HEK293 (cell line): ENCODE results near the gene EVL.

ENCODE experiments used
- CTCF ChIA-PET: fragments of 350-600 bp; formaldehyde crosslinking; extraction: SDS; loops from one replicate; lab custom pipeline; 2021; ENCODE audit warnings: antibody characterized with exemption; lab: Yijun Ruan, JAX
- POLR2A ChIA-PET: fragments of 300-600 bp; formaldehyde crosslinking; extraction: SDS; loops from one replicate; lab custom pipeline; 2020; ENCODE audit warnings: antibody characterized with exemption, inconsistent platforms; lab: Yijun Ruan, JAX
- H3K27ac ChIP-seq: fragments of 200-500 bp; sonication (Bioruptor generic); 2 replicates; pipeline ENCODE4 v1.5.1; 2014; ENCODE audit warnings: low read depth, low read length, control low read depth, inconsistent platforms; ENCODE audit errors: extremely low read depth
- H3K36me3 ChIP-seq, 2 experiments: fragments of 200-500 bp in 1 of 2; sonication (Bioruptor generic) in 1 of 2; 1 replicate in 1 of 2; 2 replicates in 1 of 2; pipeline ENCODE4 v1.5.1; 2014 to 2017; ENCODE audit warnings: inconsistent platforms in 2 of 2, low read length in 2 of 2; ENCODE audit not compliant: control insufficient read depth in 2 of 2, insufficient read depth in 1 of 2
- H3K4me1 ChIP-seq: fragments of 200-500 bp; sonication (Bioruptor generic); 2 replicates; pipeline ENCODE4 v1.5.1; 2014; ENCODE audit warnings: mild to moderate bottlenecking, low read length, inconsistent platforms; ENCODE audit not compliant: control insufficient read depth, insufficient read depth
- H3K4me3 ChIP-seq: 2 replicates; pipeline ENCODE4 v1.5.1; 2011; ENCODE audit warnings: low read depth, mild to moderate bottlenecking, control low read depth, low read length, moderate library complexity
- H3K9me3 ChIP-seq: fragments of 200-500 bp; sonication (Bioruptor generic); 2 replicates; pipeline ENCODE4 v1.5.1; 2014; ENCODE audit warnings: low read depth, low read length, inconsistent platforms; ENCODE audit not compliant: control insufficient read depth, insufficient read depth
- GFI1B ChIP-seq: fragments of 450-650 bp; formaldehyde crosslinking; IDR thresholded peaks from 2 replicates; pipeline ENCODE4 v1.5.1; 2016; ENCODE audit warnings: missing biosample characterization, missing genetic modification characterization
- HOXD13 ChIP-seq: sonication (generic); formaldehyde crosslinking; IDR thresholded peaks from 2 replicates; pipeline ENCODE4 v1.8.0; 2022; ENCODE audit warnings: missing genetic modification reagents, borderline replicate concordance
- KLF1 ChIP-seq: fragments of 450-650 bp; formaldehyde crosslinking; IDR thresholded peaks from 2 replicates; pipeline ENCODE4 v1.5.1; 2016; ENCODE audit warnings: missing biosample characterization, missing genetic modification characterization
- KLF9 ChIP-seq: fragments of 450-650 bp; formaldehyde crosslinking; IDR thresholded peaks from 2 replicates; pipeline ENCODE4 v1.5.1; 2016; ENCODE audit warnings: missing biosample characterization, missing genetic modification characterization, low read depth
- SCRT2 ChIP-seq: fragments of 450-650 bp; formaldehyde crosslinking; IDR thresholded peaks from 2 replicates; pipeline ENCODE4 v1.5.1; 2016; ENCODE audit warnings: missing biosample characterization, missing genetic modification characterization
- ZFP41 ChIP-seq: fragments of 450-650 bp; formaldehyde crosslinking; IDR thresholded peaks from 2 replicates; pipeline ENCODE4 v1.5.1; 2016; ENCODE audit warnings: missing biosample characterization, missing genetic modification characterization, borderline replicate concordance
- ZNF155 ChIP-seq: fragments of 450-650 bp; formaldehyde crosslinking; IDR thresholded peaks from 2 replicates; pipeline ENCODE4 v1.5.1; 2016; ENCODE audit warnings: missing biosample characterization, missing genetic modification characterization
- ZNF169 ChIP-seq: fragments of 450-650 bp; formaldehyde crosslinking; IDR thresholded peaks from 2 replicates; pipeline ENCODE4 v1.5.1; 2016; ENCODE audit warnings: missing biosample characterization, missing genetic modification characterization
- ZNF202 ChIP-seq: fragments of 450-650 bp; formaldehyde crosslinking; IDR thresholded peaks from 2 replicates; pipeline ENCODE4 v1.5.1; 2016; ENCODE audit warnings: missing biosample characterization, missing genetic modification characterization, borderline replicate concordance
- ZNF366 ChIP-seq: fragments of 450-650 bp; formaldehyde crosslinking; conservative IDR thresholded peaks from 2 replicates; pipeline ENCODE4 v1.5.1; 2016; ENCODE audit warnings: missing biosample characterization, missing genetic modification characterization
- ZNF48 ChIP-seq: fragments of 450-650 bp; formaldehyde crosslinking; IDR thresholded peaks from 2 replicates; pipeline ENCODE4 v1.5.1; 2016; ENCODE audit warnings: missing biosample characterization, missing genetic modification characterization
- ZNF521 ChIP-seq: fragments of 450-650 bp; formaldehyde crosslinking; IDR thresholded peaks from 2 replicates; pipeline ENCODE4 v1.5.1; 2017; ENCODE audit warnings: missing biosample characterization, mild to moderate bottlenecking, missing genetic modification characterization
- ZNF529 ChIP-seq: fragments of 450-650 bp; formaldehyde crosslinking; IDR thresholded peaks from 2 replicates; pipeline ENCODE4 v1.5.1; 2017; ENCODE audit warnings: missing genetic modification characterization, missing biosample characterization; ENCODE audit not compliant: insufficient replicate concordance
- ZNF558 ChIP-seq: fragments of 450-650 bp; formaldehyde crosslinking; IDR thresholded peaks from 2 replicates; pipeline ENCODE4 v1.5.1; 2016; ENCODE audit warnings: missing biosample characterization, missing genetic modification characterization
- ZNF585B ChIP-seq: fragments of 450-650 bp; formaldehyde crosslinking; IDR thresholded peaks from 2 replicates; pipeline ENCODE4 v1.5.1; 2016; ENCODE audit warnings: missing biosample characterization, missing genetic modification characterization
- ZNF600 ChIP-seq: fragments of 450-650 bp; formaldehyde crosslinking; IDR thresholded peaks from 2 replicates; pipeline ENCODE4 v1.5.1; 2016; ENCODE audit warnings: missing biosample characterization, missing genetic modification characterization
- ZNF624 ChIP-seq: fragments of 450-650 bp; formaldehyde crosslinking; IDR thresholded peaks from 2 replicates; pipeline ENCODE4 v1.5.1; 2017; ENCODE audit warnings: missing biosample characterization, missing genetic modification characterization
- ZNF707 ChIP-seq: fragments of 450-650 bp; formaldehyde crosslinking; IDR thresholded peaks from 2 replicates; pipeline ENCODE4 v1.5.1; 2016; ENCODE audit warnings: missing biosample characterization, missing genetic modification characterization
- TF ChIP-seq, protein P1 (sequence below): fragments of 450-650 bp; formaldehyde crosslinking; IDR thresholded peaks from 2 replicates; pipeline ENCODE4 v1.5.1; 2016; ENCODE audit warnings: missing biosample characterization, missing genetic modification characterization, borderline replicate concordance
- TF ChIP-seq, protein P2 (sequence below): fragments of 450-650 bp; formaldehyde crosslinking; IDR thresholded peaks from 2 replicates; pipeline ENCODE4 v1.5.1; 2016; ENCODE audit warnings: missing biosample characterization, missing genetic modification characterization
- TF ChIP-seq, protein P3 (sequence below): fragments of 450-650 bp; formaldehyde crosslinking; IDR thresholded peaks from 2 replicates; pipeline ENCODE4 v1.5.0; 2017; ENCODE audit warnings: missing biosample characterization, missing genetic modification characterization, borderline replicate concordance
- TF ChIP-seq, protein P4 (sequence below): fragments of 450-650 bp; formaldehyde crosslinking; IDR thresholded peaks from 2 replicates; pipeline ENCODE4 v1.5.1; 2016; ENCODE audit warnings: missing biosample characterization, missing genetic modification characterization
- TF ChIP-seq, protein P5 (sequence below): sonication (generic); formaldehyde crosslinking; IDR thresholded peaks from 2 replicates; pipeline ENCODE4 v1.8.1; 2022; ENCODE audit warnings: mild to moderate bottlenecking, moderate library complexity, missing genetic modification reagents
- TF ChIP-seq, protein P6 (sequence below): fragments of 450-650 bp; formaldehyde crosslinking; IDR thresholded peaks from 2 replicates; pipeline ENCODE4 v1.5.1; 2016; ENCODE audit warnings: missing biosample characterization, missing genetic modification characterization

Gene EVL

DNA sequence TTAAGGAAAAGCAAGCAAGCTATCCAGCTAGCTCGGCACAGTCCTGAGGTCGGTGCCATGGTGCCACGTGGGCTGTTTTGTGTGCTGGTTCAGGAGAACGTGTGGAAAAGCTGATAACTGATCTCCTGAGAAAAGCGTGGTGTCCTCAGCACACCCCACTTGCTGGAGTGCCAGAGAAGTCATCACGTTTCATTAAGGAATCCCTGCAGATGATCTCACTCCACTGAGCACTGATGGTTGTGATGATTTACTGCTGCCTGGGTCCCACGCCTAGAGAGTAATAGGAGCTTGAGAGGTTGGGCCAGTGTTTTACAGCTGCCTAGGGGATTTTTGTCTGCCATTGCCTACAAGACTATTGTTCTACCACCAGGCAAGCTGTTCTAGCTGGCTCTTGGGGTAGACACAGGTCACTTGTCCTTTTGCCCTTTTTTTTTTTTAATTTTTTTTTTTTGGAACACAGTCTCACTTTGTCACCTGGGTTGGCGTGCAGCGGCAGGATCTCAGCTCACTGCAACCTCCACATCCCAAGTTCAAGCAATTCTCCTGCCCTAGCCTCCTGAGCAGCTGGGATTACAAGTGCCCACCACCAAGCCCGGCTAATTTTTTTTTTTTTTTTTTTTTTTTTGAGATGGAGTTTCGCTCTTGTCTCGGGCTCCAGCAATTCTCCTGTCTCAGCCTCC is 42.3 kb upstream of the EVL start (continued):
- no peak for TF ChIP-seq ZNF48

DNA sequence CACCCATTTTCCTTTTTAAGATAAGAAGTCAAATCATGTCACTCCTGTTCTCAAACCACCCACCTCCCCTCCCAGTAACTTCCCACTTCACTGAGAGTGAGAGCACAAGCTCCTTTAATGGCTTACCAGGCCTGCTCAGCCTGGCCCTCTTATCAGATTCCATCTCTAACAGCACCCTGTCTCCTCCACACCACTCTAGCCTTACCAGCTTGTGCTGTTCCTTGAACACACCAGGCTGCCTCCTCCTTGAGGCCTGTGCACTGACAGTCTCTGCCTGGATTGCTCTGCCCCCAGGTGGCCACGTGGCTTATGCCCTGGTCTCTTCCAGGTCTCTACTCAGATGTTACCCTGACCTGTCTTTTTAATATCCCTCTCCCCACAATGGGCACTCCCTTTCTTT is 40.1 kb upstream of the EVL start:
- Histone ChIP-seq H3K36me3 (no peaks in the 10 kb centered on the region), H3K4me1 (peaks cover 16% of the 10 kb centered on the region; the same call in 1 of the 2 replicates), H3K9me3 (no peaks in the 10 kb centered on the region), H3K4me3 (no peak overlapping the region), H3K27ac (no peak overlapping the region)
- ChIA-PET POLR2A (interaction anchor here (1.4 kb wide), 1 partner anchor 54 kb away, joined by 4 read pairs; no protein-coding TSS in a partner anchor), CTCF (interaction anchor here (0.6 to 3.0 kb wide), 18 partner anchors 12 to 391 kb away, joined by 3 to 24 read pairs (median 4); no protein-coding TSS in a partner anchor)
- TF ChIP-seq, protein P1, sequence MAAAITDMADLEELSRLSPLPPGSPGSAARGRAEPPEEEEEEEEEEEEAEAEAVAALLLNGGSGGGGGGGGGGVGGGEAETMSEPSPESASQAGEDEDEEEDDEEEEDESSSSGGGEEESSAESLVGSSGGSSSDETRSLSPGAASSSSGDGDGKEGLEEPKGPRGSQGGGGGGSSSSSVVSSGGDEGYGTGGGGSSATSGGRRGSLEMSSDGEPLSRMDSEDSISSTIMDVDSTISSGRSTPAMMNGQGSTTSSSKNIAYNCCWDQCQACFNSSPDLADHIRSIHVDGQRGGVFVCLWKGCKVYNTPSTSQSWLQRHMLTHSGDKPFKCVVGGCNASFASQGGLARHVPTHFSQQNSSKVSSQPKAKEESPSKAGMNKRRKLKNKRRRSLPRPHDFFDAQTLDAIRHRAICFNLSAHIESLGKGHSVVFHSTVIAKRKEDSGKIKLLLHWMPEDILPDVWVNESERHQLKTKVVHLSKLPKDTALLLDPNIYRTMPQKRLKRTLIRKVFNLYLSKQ = no peak
- no peak for TF ChIP-seq ZNF707 (tag by site-specific recombination)
- TF ChIP-seq ZNF48 = no peak
- no peak for TF ChIP-seq ZNF624 (tag by site-specific recombination)
- no peak for TF ChIP-seq ZNF366 (tag by site-specific recombination)
- TF ChIP-seq, protein P2, sequence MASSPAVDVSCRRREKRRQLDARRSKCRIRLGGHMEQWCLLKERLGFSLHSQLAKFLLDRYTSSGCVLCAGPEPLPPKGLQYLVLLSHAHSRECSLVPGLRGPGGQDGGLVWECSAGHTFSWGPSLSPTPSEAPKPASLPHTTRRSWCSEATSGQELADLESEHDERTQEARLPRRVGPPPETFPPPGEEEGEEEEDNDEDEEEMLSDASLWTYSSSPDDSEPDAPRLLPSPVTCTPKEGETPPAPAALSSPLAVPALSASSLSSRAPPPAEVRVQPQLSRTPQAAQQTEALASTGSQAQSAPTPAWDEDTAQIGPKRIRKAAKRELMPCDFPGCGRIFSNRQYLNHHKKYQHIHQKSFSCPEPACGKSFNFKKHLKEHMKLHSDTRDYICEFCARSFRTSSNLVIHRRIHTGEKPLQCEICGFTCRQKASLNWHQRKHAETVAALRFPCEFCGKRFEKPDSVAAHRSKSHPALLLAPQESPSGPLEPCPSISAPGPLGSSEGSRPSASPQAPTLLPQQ (tag by site-specific recombination) = no peak
- TF ChIP-seq GFI1B (tag by site-specific recombination) = no peak
- TF ChIP-seq, protein P3, sequence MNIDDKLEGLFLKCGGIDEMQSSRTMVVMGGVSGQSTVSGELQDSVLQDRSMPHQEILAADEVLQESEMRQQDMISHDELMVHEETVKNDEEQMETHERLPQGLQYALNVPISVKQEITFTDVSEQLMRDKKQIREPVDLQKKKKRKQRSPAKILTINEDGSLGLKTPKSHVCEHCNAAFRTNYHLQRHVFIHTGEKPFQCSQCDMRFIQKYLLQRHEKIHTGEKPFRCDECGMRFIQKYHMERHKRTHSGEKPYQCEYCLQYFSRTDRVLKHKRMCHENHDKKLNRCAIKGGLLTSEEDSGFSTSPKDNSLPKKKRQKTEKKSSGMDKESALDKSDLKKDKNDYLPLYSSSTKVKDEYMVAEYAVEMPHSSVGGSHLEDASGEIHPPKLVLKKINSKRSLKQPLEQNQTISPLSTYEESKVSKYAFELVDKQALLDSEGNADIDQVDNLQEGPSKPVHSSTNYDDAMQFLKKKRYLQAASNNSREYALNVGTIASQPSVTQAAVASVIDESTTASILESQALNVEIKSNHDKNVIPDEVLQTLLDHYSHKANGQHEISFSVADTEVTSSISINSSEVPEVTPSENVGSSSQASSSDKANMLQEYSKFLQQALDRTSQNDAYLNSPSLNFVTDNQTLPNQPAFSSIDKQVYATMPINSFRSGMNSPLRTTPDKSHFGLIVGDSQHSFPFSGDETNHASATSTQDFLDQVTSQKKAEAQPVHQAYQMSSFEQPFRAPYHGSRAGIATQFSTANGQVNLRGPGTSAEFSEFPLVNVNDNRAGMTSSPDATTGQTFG (tag by site-specific recombination) = no peak
- TF ChIP-seq, protein P4, sequence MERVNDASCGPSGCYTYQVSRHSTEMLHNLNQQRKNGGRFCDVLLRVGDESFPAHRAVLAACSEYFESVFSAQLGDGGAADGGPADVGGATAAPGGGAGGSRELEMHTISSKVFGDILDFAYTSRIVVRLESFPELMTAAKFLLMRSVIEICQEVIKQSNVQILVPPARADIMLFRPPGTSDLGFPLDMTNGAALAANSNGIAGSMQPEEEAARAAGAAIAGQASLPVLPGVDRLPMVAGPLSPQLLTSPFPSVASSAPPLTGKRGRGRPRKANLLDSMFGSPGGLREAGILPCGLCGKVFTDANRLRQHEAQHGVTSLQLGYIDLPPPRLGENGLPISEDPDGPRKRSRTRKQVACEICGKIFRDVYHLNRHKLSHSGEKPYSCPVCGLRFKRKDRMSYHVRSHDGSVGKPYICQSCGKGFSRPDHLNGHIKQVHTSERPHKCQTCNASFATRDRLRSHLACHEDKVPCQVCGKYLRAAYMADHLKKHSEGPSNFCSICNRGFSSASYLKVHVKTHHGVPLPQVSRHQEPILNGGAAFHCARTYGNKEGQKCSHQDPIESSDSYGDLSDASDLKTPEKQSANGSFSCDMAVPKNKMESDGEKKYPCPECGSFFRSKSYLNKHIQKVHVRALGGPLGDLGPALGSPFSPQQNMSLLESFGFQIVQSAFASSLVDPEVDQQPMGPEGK = 0 out of 2 replicates have a peak, but pooled peaks have one; percentile 19
- TF ChIP-seq ZFP41 = no peak
- TF ChIP-seq, protein P5, sequence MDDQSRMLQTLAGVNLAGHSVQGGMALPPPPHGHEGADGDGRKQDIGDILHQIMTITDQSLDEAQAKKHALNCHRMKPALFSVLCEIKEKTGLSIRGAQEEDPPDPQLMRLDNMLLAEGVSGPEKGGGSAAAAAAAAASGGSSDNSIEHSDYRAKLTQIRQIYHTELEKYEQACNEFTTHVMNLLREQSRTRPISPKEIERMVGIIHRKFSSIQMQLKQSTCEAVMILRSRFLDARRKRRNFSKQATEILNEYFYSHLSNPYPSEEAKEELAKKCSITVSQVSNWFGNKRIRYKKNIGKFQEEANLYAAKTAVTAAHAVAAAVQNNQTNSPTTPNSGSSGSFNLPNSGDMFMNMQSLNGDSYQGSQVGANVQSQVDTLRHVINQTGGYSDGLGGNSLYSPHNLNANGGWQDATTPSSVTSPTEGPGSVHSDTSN (CRISPR knock-in tag) = no peak
- 0 out of 2 replicates have a peak, but pooled peaks have one; percentile 9 for TF ChIP-seq KLF1 (tag by site-specific recombination)
- peak; percentile 92 for TF ChIP-seq ZNF600
- no peak for TF ChIP-seq ZNF155
- TF ChIP-seq, protein P6, sequence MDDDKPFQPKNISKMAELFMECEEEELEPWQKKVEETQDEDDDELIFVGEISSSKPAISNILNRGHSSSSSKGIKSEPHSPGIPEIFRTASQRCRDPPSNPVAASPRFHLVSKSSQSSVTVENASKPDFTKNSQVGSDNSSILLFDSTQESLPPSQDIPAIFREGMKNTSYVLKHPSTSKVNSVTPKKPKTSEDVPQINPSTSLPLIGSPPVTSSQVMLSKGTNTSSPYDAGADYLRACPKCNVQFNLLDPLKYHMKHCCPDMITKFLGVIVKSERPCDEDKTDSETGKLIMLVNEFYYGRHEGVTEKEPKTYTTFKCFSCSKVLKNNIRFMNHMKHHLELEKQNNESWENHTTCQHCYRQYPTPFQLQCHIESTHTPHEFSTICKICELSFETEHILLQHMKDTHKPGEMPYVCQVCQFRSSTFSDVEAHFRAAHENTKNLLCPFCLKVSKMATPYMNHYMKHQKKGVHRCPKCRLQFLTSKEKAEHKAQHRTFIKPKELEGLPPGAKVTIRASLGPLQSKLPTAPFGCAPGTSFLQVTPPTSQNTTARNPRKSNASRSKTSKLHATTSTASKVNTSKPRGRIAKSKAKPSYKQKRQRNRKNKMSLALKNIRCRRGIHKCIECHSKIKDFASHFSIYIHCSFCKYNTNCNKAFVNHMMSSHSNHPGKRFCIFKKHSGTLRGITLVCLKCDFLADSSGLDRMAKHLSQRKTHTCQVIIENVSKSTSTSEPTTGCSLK (tag by site-specific recombination) = no peak
- no peak for TF ChIP-seq SCRT2 (tag by site-specific recombination)
- no peak for TF ChIP-seq ZNF202 (tag by site-specific recombination)
- TF ChIP-seq ZNF169 (tag by site-specific recombination) = no peak
- TF ChIP-seq ZNF558 = no peak
- TF ChIP-seq KLF9 (tag by site-specific recombination) = no peak
- TF ChIP-seq ZNF585B (tag by site-specific recombination) = no peak
- TF ChIP-seq ZNF529 = no peak
- TF ChIP-seq HOXD13 = no peak
- no peak for TF ChIP-seq ZNF521 (tag by site-specific recombination)
